Liver (tissue), 3 donors: ENCODE measurements around the gene KRT222.

Experiments
- ATF3 ChIP-seq: IDR thresholded peaks from 2 replicates; pipeline ENCODE4 v1.6.1; 2016; ENCODE audit warnings: antibody characterized with exemption
- CTCF ChIP-seq: fragments of 150-350 bp; IDR thresholded peaks from 2 replicates; pipeline ENCODE4 v1.5.1; 2017; ENCODE audit warnings: improper control_type of control experiment, low read depth, low read length; ENCODE audit not compliant: missing input control
- FOXA1 ChIP-seq: IDR thresholded peaks from 2 replicates; pipeline ENCODE4 v1.6.1; 2016; ENCODE audit warnings: antibody characterized with exemption
- GABPA ChIP-seq, 2 donors: IDR thresholded peaks in 1 of 2; conservative IDR thresholded peaks in 1 of 2; 2 replicates each; pipeline ENCODE4 v1.6.1; 2016; ENCODE audit warnings: antibody characterized with exemption in 2 of 2, mild to moderate bottlenecking in 1 of 2, moderate library complexity in 1 of 2
- JUND ChIP-seq, 2 donors: IDR thresholded peaks; 2 replicates each; pipeline ENCODE4 v1.6.1; 2016; ENCODE audit warnings: antibody characterized with exemption in 2 of 2
- MAX ChIP-seq: IDR thresholded peaks from 2 replicates; pipeline ENCODE4 v1.6.1; 2016; ENCODE audit warnings: antibody characterized with exemption
- REST ChIP-seq: IDR thresholded peaks from 2 replicates; pipeline ENCODE4 v1.6.1; 2016; ENCODE audit warnings: antibody characterized with exemption, mild to moderate bottlenecking
- donor health status: healthy.
- donor health status: healthy.

- TF ChIP-seq REST = no peak
- TF ChIP-seq MAX = no peak
- TF ChIP-seq FOXA1 = no peak
- TF ChIP-seq CTCF = no peak
- TF ChIP-seq GABPA (IDR thresholded peaks at IDR 0.05 in 1 of 2, conservative IDR thresholded peaks at IDR 0.05 in 1 of 2) = no peak
- no peak for TF ChIP-seq ATF3
- TF ChIP-seq JUND (IDR thresholded peaks at IDR 0.05) = no peak
Measured at GRCh38 chr17:40632216-40632615, 32.8 kb downstream of the KRT222 start.
